Dermis blood vessel endothelial cell (primary cell): ENCODE results near the gene CHKA. TPM values are rescaled to one million over a fixed set of nuclear protein-coding genes. Genes with fewer than 3 reads are reported as not detected.

Experiments used
- DNase-seq: peaks from one replicate; pipeline ENCODE4 v3.0.0; 2010
- total RNA-seq: library from RNA; depleted of rRNA; stranded (reverse); fragments of >200 nt; gene quantifications from 2 replicates; pipeline ENCODE4 v1.2.3, GENCODE V29; 2014

CHKA gene
- total RNA-seq, 1 donor from 2014 or later, result 32.8 TPM

DNA sequence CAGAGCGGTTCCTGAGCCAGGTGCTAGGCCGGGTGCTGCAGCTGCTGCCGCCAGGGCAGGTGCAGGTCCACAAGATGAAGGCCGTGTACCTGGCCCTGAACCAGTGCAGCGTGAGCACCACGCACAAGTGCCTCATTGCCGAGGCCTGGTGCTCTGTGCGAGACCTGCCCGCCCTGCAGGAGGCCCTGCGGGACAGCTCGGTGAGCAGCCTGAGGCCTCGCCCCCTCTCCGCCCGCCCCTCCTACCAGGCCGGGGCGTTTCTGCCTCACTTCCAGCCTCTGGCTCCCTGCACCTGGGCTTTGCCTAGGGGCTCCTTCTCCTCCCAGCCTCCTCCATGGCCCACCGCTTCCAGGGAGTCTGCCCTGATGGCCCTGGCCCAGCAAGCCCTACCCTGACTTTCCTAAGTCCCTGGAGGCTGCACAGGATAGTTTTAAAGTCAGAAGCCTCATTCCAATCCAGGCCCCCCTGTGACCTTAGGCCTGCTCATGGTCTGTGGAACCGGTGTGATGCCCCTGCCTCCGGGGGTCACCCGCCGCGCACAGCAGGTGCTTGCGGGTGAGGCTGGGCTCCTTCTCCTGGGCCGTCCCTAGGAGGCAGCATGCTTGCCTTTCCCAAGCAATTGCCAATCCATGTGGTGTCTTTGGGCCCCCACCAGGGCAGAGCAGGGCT is 76.9 kb downstream of the CHKA start:
- DNase-seq, result no peak

GRCh38 chr11:68043349-68044144 is 77.6 kb downstream of the CHKA start:
- DNase-seq, result no peak

DNA sequence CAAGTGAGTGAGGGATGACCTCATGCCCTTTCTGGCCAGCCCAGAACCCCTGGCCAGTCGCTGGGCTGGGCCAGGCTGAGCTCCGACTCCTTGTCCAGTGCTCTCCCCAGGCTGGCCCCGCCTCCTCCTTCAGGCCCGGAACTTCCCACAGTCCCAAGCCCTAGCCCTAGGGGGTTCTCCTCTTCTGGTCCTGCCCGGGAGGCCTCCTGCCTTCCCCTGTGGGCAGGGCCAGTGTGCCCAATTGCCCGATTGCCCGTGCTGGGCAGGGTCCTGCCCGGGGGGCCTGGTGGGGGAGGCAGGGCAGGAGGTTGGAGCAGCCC is 78.2 kb downstream of the CHKA start:
- DNase-seq, result no peak

- no peak for DNase-seq
Observed at GRCh38 chr11:68042219-68043028, 78.8 kb downstream of the CHKA start.

- DNase-seq, result no peak
Observed at GRCh38 chr11:68041617-68042218, 79.5 kb downstream of the CHKA start.

DNA sequence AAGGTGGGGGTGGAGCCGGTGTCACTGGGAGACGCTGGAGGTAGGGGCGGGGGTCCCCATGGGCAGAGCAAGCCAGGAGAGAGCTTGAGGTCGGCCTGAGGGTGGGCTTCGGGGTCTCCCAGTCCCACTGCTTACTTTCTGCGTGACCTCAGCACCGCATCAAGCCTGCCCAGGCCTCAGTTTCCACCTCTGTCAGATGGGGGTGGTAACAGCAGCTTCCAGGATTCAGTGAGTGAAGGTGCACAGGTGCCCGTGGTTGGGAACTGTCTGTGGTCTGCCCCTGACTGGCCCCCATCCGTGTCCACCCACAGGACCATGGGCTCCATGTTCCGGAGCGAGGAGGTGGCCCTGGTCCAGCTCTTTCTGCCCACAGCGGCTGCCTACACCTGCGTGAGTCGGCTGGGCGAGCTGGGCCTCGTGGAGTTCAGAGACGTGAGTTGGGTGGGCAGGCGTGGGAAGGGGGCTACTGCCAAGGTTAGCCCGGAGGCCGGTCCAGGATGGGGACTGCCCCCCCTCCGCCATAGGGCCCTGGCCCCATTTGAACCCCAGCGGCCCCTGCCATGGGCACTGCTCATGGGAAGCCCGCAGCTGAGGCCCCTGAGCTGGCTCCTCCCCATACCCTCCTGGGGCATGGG is 80.1 kb downstream of the CHKA start:
- no peak for DNase-seq

DNA sequence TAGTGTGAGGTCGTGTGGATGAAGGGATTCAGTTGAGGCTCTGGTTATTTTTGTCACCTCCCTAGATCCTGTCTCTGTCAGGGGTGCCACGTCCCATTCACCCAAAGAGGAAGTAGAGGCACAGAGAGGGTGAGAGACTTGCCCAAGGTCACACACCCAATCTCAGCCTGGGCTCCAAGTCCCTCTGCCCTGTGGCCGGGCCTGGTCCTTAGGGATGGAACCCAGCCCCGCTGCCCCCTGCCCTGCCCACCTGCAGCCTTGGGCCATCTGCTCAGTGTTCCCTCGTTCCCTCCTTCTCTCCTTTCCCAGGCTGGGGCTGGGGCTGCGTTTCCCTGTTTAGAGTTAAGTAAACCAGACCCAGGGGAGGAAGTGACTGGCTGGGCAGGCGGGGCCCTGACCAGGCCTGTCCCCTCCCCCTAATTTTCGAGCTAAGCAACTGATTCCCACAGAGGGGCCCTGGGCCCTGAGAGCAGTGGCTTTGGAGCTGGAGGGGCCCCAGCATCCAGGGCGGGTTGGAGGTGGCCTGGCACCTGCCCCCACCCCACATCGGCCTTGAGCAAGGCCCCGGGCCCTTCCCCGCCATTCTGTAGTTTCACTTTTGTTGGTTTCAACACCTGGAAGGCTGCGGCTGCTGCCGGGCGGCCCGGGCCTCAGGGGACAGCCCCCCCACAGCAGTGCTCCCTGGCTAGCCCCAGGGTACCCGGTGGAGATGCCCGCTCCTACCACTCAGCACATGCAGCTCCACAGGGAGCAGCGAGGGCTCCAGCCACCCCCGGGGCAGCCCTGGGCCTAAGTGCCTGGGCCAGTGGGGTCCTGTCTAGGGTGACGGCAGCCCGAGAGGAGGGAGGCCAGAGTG is 80.9 kb downstream of the CHKA start:
- DNase-seq, result peak; percentile 87

GRCh38 chr11:68039526-68040086 is 81.6 kb downstream of the CHKA start:
- peak; percentile 41 for DNase-seq

DNA sequence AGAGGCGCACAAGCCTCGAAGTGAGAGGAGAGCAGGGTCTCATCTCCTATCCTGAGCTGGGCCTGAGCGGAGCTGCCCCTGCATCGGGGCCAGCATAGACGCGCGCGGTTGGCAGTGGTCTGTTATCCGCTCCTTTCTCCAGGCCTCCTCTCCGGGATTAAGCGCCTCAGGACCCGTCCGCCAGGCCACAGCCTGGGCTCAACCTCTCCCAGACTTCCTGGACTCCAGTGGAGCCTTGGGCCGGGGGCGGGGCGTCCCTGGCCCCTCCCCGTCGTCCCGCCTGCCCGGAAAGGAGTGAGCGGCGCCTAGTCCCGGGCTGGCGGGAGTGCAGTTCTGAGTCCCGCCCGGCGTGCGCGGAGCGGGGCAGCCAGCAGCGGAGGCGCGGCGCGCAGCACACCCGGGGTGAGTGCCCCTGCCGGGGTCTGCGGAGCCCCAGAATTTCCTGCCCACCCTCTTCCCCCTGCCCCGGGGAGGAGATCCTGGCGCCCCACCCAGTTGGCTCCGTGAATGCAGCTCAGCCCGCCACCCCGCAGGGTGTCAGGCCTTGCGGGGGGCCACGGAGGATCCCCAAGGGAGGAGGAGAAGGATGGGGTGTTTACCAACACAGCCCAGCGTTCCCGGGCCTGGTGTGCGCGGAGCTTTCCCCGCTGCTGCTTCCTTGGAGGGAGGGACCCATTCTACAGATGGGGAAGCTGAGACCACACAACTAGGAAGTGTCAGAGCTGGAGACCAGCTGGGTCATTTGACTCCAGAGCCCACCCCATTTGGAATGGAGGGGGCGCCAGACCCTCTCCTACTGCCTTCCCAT is 82.3 kb downstream of the CHKA start, which contains the start of gene TCIRG1:
TSS of gene TCIRG1 (plus strand) at position 308 of the 808 bp plus-strand sequence. CDS start 2,247 bp downstream, outside the sequence.
- DNase-seq, result peak; percentile 89

- DNase-seq, result no peak
Observed at GRCh38 chr11:68038226-68038717, 82.9 kb downstream of the CHKA start.

GRCh38 chr11:68037411-68038225 is 83.6 kb downstream of the CHKA start:
- DNase-seq, result peak; percentile 32

- DNase-seq, result peak; percentile 34
Observed at GRCh38 chr11:68036717-68037239, 84.4 kb downstream of the CHKA start.

- no peak for DNase-seq
Observed at GRCh38 chr11:68036141-68036716, 85.0 kb downstream of the CHKA start.

DNA sequence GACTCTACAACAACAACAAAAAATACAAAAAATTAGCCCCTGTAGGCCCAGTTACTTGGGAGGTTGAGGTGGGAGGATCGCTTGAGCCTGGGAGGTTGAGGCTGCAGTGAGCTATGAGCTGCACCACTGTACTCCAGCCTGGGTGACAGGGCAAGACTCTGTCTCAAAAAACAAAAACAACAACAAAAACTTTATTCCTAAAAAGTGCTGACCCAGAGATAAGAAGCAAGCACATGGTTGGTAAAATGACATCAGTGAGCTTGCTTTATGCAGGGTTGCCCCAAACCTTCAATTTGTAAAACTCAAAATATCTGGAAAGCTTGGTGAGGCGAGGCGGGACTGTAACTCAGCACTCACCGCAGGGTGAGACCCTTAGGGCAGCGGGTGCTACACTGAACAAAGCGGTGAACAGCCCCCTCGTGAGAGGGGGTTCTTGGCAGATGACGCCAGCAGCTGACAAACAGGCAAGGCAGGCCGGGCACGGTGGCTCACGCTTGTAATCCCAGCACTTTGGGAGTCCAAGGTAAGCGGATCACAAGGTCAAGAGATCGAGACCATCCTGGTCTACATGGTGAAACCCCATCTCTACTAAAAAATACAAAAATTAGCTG is 85.8 kb downstream of the CHKA start:
- no peak for DNase-seq

DNA sequence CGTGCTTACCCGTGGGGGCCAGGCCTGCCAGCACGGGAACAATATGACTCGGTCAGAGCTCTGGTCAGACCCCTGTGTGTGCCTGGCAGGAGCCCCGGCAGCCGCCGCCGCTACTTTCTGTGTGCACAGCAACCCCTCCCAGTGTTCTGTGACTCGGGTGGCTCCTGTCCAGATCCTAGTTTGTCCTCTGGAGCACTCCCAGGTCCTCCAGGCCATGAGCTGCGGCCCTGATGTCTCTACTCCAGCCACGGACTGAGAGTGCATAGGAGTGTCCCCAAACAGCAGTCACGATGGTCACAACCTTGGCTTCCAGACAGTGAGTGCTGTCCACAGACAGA is 87.5 kb downstream of the CHKA start:
- no peak for DNase-seq

DNA sequence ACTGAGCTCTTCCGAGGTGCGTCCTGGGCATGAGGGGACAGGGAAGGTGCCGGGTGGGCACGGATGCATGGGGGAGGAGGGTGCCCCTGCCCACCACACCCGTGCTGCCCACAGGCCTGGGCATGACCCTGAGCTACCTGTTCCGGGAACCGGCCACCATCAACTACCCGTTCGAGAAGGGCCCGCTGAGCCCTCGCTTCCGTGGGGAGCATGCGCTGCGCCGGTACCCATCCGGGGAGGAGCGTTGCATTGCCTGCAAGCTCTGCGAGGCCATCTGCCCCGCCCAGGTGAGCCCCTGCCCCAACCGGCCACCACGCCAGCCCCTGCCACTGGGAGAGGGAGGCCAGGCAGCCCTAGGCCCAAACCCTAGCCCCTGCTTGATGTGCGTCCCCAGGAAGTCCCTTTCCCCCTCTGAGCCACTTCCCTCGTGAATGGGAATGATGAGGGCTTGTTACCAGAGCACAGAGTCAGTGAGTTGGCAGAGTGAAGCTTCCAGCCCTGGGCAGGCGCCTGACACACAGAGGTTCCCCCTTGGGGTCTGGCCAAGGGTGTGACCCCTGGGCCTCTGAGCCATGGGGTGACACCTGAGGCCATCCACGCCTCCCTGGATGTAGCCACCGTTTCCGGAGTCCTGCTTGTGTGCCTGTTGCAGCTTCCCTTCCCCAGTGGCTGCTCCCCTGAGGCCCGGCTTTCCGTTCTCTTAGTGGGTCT is 88.0 kb downstream of the CHKA start:
- no peak for DNase-seq

GRCh38 chr11:68032003-68032402 is 89.2 kb downstream of the CHKA start:
- DNase-seq, result no peak

DNA sequence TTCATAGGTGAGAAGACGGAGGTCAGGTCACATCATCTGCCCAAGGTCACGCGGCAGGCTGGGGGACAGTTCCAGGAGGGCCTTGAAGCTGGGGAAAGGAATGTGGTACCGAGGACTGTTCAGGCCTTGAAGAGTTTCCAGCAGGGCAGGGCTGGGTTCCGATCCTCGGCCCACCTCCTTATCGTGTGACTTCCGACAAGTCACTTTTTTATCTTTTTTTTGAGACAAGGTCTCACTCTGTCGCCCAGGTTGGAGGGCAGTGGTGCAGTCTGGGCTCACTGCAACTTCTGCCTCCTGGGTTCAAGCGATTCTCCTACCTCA is 90.1 kb downstream of the CHKA start:
- peak; percentile 49 for DNase-seq
